Lower leg skin (tissue), 4 donors: ENCODE measurements around the gene DCST1. TPM values are rescaled to one million over a fixed set of nuclear protein-coding genes. Genes with fewer than 3 reads are reported as not detected.

Source experiments
- DNase-seq, 2 donors: peaks; one replicate each; pipeline ENCODE4 v3.0.0-alpha.2; 2019; ENCODE audit warnings: low spot score in 2 of 2
- H3K4me3 ChIP-seq: fragments of 200-600 bp; sonication (generic); 2 replicates; pipeline ENCODE4 v1.5.1; 2017; ENCODE audit warnings: mild to moderate bottlenecking, low read depth; ENCODE audit not compliant: poor library complexity, severe bottlenecking
- POLR2A ChIP-seq, 2 donors: fragments of 450-650 bp; IDR thresholded peaks; one replicate each; pipeline ENCODE4 v1.6.1; 2016 to 2017; ENCODE audit warnings: antibody characterized with exemption in 2 of 2, mild to moderate bottlenecking in 1 of 2, moderate library complexity in 1 of 2
- WGBS, 2 donors: methylation state at CpG; one replicate each; pipeline ENCODE4 v1.1.5; 2018; 5-methylcytosine and 5-hydroxymethylcytosine counted together
- intact Hi-C: fragments of 100-400 bp; cut with DNase I; formaldehyde crosslinking; loops from one replicate; pipeline ENCODE4 v1.15.0; 2023; ENCODE audit warnings: low total_unique reads
- total RNA-seq, 4 donors: library from RNA; depleted of rRNA; stranded (reverse); fragments of >200 nt; gene quantifications; one replicate each; pipeline ENCODE4 v1.1.0, GENCODE V29; 2016
- TF ChIP-seq, protein P1 (sequence below), 3 donors: fragments of 450-650 bp; IDR thresholded peaks; one replicate each; pipeline ENCODE4 v1.5.1; 2016; ENCODE audit warnings: antibody characterized with exemption in 3 of 3, mild to moderate bottlenecking in 3 of 3, moderate library complexity in 2 of 3

DCST1 gene
- total RNA-seq, 4 donors from 2014 or later = 0.38 to 3.6 (median 0.87) TPM

DNA sequence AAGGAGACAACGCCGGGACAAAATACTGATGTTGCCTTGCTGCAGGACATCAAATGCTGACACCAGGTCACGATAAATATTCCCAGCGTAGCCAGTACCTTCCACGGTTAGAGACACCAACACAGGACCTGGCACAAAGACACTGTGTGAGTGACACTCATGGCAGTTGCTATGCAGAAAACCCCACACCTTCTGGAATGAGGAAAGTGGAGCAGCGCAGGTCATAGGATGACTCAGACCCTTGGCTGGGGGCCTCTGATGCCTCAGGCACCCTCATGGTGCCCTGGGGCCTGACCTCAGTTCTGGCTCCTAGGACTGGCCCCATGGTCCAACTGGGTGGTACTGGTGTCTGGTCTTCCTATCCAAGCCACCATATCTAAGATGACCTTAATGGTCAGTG, 7.0 kb upstream of the DCST1 start:
- intact Hi-C loops = no loop called here
- DNase-seq = no peak
- no peak overlapping the region for H3K4me3 ChIP-seq
- 76 to 80% methylated on average over 6 of the region's 6 CpGs for WGBS, 2 donors
- no peak for TF ChIP-seq POLR2A (IDR thresholded peaks at IDR 0.05)
- TF ChIP-seq, protein P1, sequence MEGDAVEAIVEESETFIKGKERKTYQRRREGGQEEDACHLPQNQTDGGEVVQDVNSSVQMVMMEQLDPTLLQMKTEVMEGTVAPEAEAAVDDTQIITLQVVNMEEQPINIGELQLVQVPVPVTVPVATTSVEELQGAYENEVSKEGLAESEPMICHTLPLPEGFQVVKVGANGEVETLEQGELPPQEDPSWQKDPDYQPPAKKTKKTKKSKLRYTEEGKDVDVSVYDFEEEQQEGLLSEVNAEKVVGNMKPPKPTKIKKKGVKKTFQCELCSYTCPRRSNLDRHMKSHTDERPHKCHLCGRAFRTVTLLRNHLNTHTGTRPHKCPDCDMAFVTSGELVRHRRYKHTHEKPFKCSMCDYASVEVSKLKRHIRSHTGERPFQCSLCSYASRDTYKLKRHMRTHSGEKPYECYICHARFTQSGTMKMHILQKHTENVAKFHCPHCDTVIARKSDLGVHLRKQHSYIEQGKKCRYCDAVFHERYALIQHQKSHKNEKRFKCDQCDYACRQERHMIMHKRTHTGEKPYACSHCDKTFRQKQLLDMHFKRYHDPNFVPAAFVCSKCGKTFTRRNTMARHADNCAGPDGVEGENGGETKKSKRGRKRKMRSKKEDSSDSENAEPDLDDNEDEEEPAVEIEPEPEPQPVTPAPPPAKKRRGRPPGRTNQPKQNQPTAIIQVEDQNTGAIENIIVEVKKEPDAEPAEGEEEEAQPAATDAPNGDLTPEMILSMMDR (IDR thresholded peaks at IDR 0.05) = no peak

DNA sequence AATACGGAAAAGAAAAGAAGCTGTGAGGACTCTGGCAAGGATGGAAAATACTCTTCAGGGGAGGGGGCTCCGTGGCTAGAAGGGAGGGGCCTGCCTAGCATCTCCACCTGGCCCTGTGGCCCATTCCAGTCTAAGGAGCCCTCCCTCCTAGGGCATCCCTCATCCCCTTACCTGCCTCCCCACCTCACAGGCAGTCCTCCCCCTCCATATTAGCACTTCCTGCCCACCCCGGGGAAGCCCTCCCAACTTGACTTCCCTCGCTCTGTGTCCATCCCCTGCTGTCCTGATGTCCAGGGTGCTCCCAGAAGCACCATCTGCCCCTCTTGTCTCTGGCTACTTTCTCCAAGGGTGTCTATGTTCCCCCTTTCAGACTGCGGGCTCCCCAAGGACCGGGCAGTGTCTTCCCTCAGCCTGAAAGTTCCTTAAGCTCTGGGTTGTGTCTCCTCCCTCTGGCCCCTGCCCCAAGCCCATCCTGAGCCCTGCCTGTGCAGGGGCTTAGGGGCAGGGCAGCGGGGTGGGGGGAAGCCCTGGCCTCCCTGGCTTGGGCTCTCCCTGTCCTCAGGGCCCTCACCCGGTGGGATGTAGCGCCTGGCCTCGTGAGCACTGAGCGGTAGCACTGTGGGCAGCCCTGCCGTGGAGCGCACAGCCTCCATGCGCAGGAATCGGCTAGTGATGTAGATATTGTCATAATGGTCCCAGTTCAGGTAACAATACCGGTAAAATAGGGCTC, 3.9 kb upstream of the DCST1 start:
- no peak for DNase-seq
- 78 to 82% methylated on average over 12 to 15 of the region's 16 CpGs for WGBS, 2 donors
- intact Hi-C loops = no loop called here
- no peak for TF ChIP-seq POLR2A (IDR thresholded peaks at IDR 0.05)
- TF ChIP-seq, protein P1 (IDR thresholded peaks at IDR 0.05) = no peak
- no peak overlapping the region for H3K4me3 ChIP-seq

DNA sequence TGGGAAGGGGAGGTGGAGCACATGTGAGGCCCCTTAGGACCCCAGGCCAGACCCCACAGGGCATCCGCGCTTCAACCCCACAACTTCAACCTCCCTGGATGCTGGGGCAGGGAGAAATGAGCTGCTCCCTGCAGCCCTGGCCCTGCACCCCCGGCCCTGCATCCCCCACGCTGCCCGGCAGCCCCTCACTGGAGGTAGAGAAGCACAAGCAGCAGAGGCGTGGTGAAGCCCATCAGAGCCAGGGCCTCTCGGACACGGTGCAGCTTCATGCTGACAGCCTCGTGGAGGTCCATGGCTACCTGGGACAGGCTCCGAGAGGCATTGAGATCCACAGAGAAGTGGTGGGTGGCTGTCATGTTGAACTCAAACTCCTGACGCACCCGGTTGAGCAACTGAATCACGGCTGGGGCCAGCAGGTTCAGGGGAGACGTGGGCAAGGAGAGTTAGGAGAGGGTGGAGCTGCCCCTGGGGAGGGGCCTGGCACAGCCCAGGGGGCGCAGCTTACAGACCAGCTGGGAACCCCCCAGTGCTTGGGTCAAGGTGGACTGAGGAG, 3.3 kb upstream of the DCST1 start:
- 84 to 88% methylated on average over 15 of the region's 15 CpGs for WGBS, 2 donors
- no peak for TF ChIP-seq POLR2A (IDR thresholded peaks at IDR 0.05)
- TF ChIP-seq, protein P1 (IDR thresholded peaks at IDR 0.05) = no peak
- no peak overlapping the region for H3K4me3 ChIP-seq
- intact Hi-C loops = no loop called here
- no peak for DNase-seq

DNA sequence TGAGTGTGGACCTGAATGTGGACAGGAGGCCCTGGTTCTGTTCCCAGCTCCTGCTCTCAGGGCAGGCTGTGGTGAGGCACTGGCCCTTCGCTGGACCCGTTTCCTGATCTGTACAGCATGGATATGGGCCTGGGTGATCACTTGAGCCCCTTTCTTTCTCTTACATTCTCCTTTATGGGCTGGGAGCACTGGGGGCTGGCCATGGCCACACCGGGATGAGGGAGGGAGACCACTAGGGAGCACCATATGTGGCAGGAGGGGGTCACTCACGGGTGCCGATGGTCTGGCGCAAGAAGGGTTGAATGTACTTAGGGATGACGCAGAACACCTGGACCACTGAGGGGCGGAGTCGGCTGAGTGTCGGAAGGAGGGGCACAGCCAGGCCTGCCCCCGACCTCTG, 2.7 kb upstream of the DCST1 start:
- DNase-seq = no peak
- WGBS, 2 donors = 85 to 91% methylated on average over 11 of the region's 11 CpGs
- no peak overlapping the region for H3K4me3 ChIP-seq
- intact Hi-C loops = no loop called here
- TF ChIP-seq POLR2A (IDR thresholded peaks at IDR 0.05) = no peak
- TF ChIP-seq, protein P1 (IDR thresholded peaks at IDR 0.05) = no peak

DNA sequence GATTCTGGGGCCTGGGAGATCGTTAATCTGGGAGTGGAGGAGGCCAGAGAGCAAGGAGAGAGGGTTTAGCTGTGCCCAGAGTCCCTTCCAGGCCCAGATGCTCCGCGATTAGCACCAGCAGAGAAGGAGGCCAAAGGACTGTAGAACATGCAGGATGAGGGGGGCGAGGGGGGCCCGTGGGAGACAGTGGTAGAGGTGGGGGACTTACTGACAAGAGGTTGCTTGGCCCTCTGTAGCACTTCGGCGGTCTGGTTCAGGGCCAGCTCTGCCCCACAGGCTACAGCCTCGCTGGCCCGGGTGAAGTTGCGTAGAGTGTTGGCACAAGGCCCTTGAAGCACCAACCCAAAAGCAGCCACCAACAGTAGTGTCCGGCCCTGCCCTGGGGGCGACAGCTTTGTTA, 738 bp upstream of the DCST1 start:
- TF ChIP-seq, protein P1 (IDR thresholded peaks at IDR 0.05) = no peak
- TF ChIP-seq POLR2A (IDR thresholded peaks at IDR 0.05) = no peak
- H3K4me3 ChIP-seq = no peak overlapping the region
- intact Hi-C loops = no loop called here
- WGBS, 2 donors = 85% methylated on average over 12 of the region's 12 CpGs
- DNase-seq = no peak
